HL-60 (cell line): ENCODE data around the gene PRRT1.

Experiments
- CTCF ChIP-seq: IDR thresholded peaks from one replicate; pipeline ENCODE4 v1.5.1; 2011; ENCODE audit warnings: low read length, control low read depth, inconsistent platforms; ENCODE audit not compliant: insufficient read depth
- REST ChIP-seq: IDR thresholded peaks from 2 replicates; pipeline ENCODE4 v1.6.1; 2012; ENCODE audit warnings: low read depth; ENCODE audit not compliant: insufficient replicate concordance

GRCh38 chr6:32190054-32190851, 38.5 kb upstream of the PRRT1 start, which contains the start of gene PBX2:
- no peak for TF ChIP-seq CTCF
- TF ChIP-seq REST = no peak
